NCI-H748 (cell line): ENCODE results near the gene IMMP2L.
"Not testable (repeated sequence)": the region's sequence is repeated elsewhere in the genome, so short reads cannot be mapped to it uniquely, and the experiment has no call there.

Experiments
- DNase-seq: peaks from one replicate; lab custom pipeline; 2025; ENCODE audit not compliant: unreplicated experiment; lab: John Stamatoyannopoulos, UW

IMMP2L gene

DNA sequence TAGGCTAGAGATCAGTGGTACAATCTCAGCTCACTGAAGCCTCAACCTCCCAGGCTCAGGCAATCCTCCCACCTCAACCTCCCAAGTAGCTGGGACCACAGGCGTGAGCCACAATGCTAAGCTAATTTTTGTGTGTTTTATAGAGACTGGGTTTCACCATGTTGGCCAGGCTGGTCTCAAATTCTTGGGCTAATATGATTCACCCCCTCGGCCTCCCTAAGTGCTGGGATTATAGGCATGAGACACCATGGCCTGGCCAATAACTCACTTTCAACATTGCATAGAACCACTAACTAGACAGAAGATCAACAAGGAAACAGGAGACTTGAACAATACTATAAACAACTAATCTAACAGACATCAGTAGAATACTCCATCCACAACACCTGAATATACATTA lies 279.7 kb downstream of the IMMP2L start:
- DNase-seq = no peak

DNA sequence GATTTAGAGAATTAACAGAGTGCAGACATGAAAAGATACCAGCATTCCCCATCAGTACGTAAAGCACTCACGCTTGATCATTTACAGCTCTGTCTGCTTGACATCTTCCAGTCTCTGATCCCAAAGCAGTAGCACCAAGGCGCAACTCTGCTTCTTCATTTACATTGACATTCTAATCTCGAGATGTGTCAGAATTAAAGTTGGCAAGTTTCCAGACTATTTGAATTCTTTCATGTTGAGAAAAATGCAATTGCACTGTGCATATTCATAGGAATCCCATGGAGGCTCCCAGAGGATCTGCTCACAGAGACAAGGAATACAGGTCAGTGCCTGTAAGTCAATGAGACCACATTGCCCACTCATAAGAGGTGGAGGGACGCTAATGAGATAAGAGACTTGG lies 287.4 kb downstream of the IMMP2L start:
- DNase-seq = no peak

DNA sequence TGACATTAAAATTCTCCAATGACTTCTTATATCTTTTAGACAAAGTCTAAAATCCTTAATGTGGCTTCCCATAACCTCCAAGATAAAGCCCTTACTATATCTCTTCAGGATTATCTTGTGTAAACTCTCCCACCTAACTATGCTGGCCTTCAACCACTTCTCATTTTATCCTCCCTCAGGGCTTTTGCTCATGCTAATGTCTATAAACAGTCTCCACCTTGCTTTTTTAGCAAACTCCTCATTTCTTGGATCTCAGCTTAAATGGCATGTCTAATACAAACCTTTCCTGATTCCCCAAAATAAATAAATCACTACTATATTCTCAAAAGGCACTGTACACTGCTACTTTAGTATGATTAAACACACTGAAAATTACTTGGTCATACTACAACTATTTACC lies 290.2 kb downstream of the IMMP2L start:
- DNase-seq = no peak

GRCh38 chr7:111270794-111271193 lies 291.5 kb downstream of the IMMP2L start:
- not testable (repeated sequence) for DNase-seq

DNA sequence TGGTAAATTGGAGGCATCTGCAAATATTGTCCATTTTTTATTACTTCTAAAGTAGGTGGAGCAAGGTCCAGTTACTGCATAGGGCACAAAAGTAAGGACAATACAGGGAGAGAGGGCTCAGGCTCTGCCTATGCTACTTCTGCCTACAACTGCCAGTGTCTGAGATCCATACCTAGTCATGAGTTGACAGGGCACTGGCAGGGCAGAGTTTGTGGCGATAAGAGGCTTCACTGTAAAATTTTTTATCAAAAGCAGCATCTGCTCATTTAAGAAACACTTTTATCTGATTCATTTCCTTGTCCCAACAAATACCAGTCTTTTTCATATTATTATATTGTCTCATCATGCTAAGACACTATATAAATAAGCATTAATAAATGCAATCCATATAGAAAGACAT lies 293.4 kb downstream of the IMMP2L start:
- DNase-seq = peak; percentile 25

- no peak for DNase-seq
Observed at GRCh38 chr7:111266613-111267012, 295.7 kb downstream of the IMMP2L start.

GRCh38 chr7:111265394-111265793 lies 296.9 kb downstream of the IMMP2L start:
- no peak for DNase-seq

DNA sequence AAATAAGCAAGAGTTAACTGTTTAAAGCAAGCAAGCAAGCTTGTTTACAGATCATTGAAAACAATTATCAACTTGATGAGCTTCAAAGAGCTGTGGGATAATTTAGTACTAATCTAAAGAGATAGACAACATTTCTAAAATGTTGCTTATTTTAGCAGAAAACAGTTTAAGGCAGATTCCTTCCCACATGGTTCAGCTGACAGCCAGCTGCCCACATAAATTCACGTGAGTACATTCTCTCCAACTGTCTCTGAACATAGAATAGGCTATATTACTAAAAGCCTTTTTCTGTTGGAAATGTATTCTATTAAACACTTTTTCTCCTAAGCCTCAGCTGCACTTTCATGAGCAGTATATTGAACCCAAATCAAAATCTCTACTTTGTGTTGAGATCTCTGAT lies 297.3 kb downstream of the IMMP2L start:
- DNase-seq = no peak

DNA sequence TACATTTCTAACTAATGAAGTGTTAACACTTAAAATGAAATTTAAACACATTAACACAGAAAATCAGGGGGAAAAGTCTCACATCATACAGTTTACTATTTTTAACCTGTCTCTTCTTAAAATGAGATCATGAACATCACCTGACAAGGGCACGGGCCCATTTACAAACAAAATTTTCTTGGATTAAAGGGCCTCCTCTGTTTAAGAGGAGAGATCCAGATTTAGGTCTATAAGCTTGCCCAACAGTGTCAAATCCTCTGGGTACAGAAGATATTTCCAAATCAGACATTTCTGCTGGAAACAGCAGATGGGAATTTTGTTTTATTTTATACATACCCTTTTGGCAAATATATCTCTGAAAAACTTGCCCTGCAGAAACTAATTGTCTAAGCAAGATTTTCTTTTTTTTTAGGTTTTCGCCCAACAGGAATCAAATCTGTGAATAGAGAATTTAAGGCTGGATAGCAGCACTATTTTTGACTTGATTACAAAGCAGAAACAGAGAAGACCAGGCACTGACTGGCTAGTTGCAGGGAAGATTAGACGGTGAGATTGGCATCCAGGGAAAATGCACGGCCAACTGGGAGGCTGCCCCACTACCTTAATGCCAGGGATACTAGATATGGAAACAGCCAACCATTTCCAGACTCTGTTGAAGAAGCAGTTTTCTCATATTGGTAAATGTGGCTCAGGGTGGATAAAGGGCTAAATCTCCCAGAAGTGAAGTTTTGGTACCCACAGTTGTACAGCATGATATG lies 298.0 kb downstream of the IMMP2L start:
- DNase-seq = no peak

DNA sequence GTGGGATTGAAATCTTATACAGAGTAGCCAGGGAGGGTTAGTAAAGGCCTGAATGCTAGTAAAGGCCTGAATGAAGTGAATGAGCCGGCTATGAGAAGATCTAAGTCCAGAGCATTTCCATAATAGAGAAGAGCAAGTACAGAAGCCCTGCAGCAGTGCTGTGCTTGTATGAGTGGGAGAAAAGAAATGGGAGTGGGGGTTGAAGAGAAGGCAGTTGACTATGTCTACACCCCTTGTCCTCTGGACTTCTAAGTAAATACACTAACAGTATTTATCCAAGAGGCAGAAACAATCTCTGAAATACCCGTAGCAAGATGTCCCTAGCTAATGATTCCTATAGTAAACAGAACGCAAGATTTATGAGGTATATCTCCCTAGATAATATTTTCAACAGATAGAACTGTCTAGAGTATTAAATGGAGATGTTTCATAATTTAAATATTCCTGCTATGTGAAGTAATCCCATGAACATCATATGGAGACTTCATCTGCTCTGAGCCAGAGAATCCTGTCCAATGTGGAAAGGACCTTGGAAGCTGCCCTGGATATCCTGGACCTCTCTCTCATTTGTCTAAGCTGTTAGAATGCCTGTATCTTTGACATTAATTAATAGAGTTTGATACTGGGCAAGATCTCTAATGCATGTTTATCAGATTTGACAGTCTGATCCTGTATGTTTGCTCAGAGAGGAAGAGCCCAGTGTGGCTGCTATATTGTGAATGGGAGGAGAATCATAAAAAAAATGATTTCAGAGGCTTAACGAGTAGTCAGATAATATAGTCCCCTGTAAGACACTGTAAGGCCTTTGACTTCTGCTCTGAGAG lies 299.8 kb downstream of the IMMP2L start:
- no peak for DNase-seq

GRCh38 chr7:111261496-111261895 lies 300.8 kb downstream of the IMMP2L start:
- no peak for DNase-seq

- DNase-seq = no peak
Observed at GRCh38 chr7:111259991-111260390, 302.3 kb downstream of the IMMP2L start.

DNA sequence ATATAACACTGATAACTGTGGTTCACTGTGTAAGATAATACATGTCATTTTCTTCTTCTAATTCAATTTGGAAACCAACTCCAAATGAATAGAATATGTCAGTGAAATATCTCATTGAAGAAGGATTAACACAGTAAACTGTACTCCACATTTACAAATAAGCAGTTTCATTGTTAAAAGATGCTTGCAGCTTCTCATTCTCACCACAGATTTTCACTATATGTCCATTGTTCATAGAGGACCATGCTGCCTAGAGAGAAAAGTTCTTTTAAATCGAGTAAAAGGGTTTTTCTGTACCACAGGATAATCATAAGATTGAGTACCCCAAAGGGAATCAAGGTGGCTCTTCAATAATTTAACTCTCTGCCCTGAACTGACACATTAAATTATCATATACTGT lies 305.9 kb downstream of the IMMP2L start:
- DNase-seq = no peak

DNA sequence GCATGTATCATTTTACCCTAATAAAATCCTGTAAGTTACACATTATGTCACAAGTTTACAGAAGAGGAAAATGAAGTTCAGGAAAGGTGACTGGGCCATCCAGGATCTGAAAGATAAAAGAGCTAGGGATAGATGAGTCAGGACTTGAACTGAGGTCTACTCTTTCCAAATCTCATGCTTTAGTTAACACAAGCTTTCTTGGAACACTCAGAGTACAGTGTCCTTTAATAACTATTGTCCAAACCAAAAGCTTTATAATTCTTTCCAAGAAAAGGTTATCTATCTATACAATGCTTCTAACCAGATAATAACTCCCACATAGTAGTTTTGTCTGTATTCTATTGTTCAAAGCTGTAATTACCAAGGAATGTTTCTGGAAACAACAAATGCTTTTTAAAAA lies 306.7 kb downstream of the IMMP2L start:
- no peak for DNase-seq

DNA sequence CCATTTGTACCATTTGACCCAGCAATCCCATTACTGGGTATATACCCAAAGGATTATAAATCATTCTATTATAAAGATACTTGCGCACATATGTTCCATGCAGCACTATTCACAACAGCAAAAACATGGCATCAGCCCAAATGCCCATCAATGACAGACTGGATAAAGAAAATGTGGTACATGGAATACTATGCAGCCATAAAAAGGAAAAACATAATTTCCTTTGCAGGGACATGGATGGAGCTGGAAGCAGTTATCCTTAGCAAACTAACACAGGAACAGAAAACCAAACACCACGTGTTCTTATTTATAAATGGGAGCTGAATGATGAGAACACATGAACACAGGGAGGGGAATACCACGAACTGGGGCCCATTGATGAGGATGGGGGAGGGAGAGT lies 310.9 kb downstream of the IMMP2L start:
- DNase-seq = not testable (repeated sequence)

GRCh38 chr7:111249807-111250206 lies 312.5 kb downstream of the IMMP2L start:
- DNase-seq = not testable (repeated sequence)

DNA sequence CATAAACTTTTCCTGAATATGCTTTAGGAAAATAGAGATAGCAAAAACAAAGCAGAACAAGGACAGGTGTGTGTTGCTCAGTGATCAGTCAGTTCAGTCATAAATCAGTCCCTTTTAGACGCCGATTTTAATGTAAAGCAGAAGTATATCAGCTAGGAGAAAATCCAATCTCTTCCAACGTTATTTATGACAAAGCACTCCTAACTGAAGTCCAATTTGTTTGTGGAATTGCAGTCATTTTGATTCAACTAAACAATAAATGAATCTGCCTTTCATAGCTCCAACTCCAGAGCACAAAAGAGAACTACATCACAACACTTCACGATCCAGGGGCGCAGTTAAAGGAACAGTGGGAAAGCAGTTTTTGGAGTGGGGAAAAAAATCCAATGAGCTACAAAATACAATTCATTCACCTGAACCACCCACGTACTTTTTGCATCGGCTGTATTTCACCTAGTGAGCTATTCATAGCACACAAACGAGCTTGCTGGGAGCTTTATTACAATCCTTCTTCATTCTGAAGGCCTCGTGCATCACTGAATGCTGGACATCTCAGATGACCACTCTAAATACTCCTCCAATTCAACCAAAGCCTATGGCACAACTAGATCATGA lies 320.0 kb downstream of the IMMP2L start:
- no peak for DNase-seq

DNA sequence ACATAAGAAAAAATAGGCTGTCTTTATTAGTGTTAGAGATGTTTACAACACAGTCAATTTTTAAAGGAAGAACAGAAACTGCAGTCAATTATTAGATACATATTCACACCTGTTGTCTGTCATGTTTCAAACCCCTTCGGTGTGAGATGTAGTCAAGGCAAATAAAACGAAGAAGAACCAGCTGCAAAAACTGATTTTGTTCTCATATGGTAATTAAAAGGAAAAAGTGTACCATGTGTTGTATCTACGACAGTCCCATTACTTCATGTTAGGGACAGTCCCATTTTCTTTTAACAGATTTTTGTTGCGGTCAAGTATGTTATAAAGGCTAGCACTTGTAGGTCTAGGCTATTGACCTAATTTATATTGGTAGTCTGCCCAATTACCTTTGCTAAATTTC lies 321.9 kb downstream of the IMMP2L start:
- no peak for DNase-seq

- DNase-seq = no peak
Observed at GRCh38 chr7:111239437-111239836, 322.9 kb downstream of the IMMP2L start.

DNA sequence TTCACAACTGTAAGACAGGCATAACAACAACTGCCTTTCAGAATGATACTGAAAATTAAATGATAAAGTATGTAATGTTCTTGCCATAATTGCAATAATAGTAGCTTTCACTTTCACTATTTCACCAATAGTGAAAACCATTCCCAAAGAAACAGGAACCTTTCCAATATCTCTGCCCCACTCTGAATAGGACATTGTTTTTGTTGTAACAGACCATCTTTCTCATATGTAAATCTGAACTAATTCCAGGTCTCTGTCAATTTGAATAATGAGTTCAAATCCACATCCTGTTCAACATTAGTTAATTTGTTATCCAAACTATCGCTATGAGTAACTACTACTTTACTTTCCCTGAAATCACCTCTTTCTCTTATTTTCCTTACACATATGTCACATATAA lies 323.4 kb downstream of the IMMP2L start:
- no peak for DNase-seq

DNA sequence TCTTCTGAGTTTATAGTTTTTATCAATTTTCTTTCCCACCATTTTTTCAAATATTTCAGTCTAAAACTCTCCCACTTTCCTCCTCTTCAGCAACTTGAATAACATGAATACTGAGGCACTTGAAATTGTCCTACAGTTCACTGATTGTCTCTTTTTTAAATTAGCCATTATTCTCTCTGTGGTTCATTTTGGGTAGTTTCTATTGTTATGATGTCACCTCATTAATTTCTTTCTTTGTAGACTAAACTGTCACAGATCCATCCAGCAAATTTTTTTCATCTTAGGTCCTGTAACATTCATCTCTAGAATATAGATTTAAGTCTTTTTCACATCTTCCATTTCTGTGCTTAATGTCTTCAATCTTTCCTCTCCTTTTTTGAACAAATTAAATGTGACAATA lies 326.6 kb downstream of the IMMP2L start:
- DNase-seq = no peak
